GM21360 (cell line): ENCODE data around the gene PPL.

Experiments used
- ATAC-seq: cut with Tn5 transposase; IDR thresholded peaks from one replicate; pipeline ENCODE4 v1.9.1; 2021; ENCODE audit warnings: mild to moderate bottlenecking, moderate library complexity; ENCODE audit not compliant: unreplicated experiment

PPL gene

DNA sequence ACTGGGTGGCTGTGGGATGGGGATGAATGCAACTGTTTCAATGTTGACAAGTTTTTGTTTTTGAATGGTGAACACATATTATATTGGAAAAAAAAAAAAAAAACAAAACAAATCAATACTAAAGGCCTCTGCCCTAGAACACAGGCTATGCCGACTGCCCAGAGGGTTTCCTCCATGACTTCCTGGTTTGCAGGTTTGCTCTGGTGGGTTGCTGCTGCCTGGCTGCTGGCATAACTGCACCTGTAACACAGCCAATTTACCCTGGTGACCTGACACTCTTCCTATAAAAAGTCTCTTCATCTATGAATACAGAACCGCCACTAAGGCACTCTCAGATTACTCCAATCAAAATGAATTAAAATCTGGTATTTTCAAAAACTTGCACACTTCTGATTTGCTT is 100.2 kb downstream of the PPL start:
- no peak for ATAC-seq

DNA sequence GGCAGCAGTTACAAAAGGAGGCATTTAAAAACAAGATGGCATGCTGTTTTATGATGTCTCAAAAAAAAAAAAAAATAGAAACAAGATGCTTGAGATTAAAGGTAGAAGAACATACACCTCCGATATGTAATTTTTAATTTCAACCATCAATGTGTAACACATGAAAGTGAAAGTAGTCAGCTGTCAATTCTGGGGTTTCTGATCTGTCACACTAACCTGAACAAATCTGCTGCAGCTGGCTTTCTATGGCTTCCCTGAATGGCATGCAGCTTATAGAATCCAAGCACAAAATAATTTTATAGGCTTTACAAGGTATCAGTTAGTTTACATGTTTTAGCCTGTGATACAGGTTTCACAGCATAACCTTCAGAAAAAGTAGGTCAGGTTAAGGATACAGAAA is 103.4 kb downstream of the PPL start:
- no peak for ATAC-seq

DNA sequence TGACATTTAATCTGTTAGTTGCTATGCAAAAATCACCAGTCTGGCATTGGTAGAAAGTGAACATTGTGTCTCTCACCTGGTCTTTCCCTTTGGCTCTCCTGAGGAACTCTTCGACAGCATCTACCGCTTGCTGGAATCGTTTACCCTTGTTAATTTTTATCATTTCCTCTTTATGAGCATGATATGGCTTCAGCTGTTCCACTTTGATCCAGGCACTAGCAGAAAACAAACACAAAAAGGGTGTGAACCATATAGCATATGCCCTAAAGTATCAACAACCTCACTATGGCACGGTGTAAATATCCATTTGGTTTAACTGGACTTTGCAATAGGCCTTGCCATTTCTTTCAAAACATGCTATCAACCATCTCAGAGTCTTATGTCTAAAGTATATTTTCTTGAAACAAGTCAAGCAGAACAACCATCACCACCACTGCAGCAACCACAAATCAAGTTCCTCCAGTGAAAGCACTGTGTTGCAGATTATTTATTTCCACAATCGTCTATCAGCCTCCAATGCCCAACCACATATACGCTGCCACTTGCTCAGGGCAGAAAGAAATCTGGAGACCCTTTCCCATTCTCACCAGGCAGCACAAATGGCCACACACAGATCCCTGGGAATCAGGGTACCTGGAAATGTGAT is 104.1 kb downstream of the PPL start:
- no peak for ATAC-seq
